Gastrocnemius medialis (tissue), 4 donors: Measurements from ENCODE around the gene BCAS4.

Experiments used
- POLR2A ChIP-seq, 2 donors: fragments of 450-650 bp; IDR thresholded peaks; one replicate each; pipeline ENCODE4 v1.6.1; 2017; ENCODE audit warnings: antibody characterized with exemption in 2 of 2, mild to moderate bottlenecking in 2 of 2, moderate library complexity in 2 of 2
- TF ChIP-seq, protein P1 (sequence below), 5 experiments: fragments of 450-650 bp in 3 of 5; fragments of 200-600 bp in 2 of 5; sonication (generic) in 2 of 5; IDR thresholded peaks in 4 of 5; conservative IDR thresholded peaks in 1 of 5; 1 replicate in 4 of 5; 2 replicates in 1 of 5; pipeline ENCODE4 v1.5.1; 2016 to 2019; ENCODE audit warnings: antibody characterized with exemption in 5 of 5, mild to moderate bottlenecking in 3 of 5, moderate library complexity in 3 of 5

GRCh38 chr20:50916257-50916656 is 121.4 kb downstream of the BCAS4 start:
- TF ChIP-seq, protein P1, sequence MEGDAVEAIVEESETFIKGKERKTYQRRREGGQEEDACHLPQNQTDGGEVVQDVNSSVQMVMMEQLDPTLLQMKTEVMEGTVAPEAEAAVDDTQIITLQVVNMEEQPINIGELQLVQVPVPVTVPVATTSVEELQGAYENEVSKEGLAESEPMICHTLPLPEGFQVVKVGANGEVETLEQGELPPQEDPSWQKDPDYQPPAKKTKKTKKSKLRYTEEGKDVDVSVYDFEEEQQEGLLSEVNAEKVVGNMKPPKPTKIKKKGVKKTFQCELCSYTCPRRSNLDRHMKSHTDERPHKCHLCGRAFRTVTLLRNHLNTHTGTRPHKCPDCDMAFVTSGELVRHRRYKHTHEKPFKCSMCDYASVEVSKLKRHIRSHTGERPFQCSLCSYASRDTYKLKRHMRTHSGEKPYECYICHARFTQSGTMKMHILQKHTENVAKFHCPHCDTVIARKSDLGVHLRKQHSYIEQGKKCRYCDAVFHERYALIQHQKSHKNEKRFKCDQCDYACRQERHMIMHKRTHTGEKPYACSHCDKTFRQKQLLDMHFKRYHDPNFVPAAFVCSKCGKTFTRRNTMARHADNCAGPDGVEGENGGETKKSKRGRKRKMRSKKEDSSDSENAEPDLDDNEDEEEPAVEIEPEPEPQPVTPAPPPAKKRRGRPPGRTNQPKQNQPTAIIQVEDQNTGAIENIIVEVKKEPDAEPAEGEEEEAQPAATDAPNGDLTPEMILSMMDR (IDR thresholded peaks at IDR 0.05 in 4 of 5, conservative IDR thresholded peaks at IDR 0.05 in 1 of 5): no peak
- TF ChIP-seq POLR2A (IDR thresholded peaks at IDR 0.05): no peak
